GM18909 (cell line): ENCODE measurements around the gene NT5C3B.

ENCODE experiments used
- ATAC-seq: cut with Tn5 transposase; IDR thresholded peaks from one replicate; pipeline ENCODE4 v1.9.1; 2021; ENCODE audit warnings: mild to moderate bottlenecking; ENCODE audit not compliant: unreplicated experiment, poor library complexity

NT5C3B gene

GRCh38 chr17:41812381-41813151 lies 23.5 kb downstream of the NT5C3B start, which contains the start of gene FKBP10:
FKBP10 (plus strand) TSS chr17:41813004; CDS start chr17:41813035, 31 bp downstream.
- no peak for ATAC-seq

GRCh38 chr17:41811549-41812380 lies 24.3 kb downstream of the NT5C3B start, which contains the start of gene P3H4:
P3H4 (minus strand) TSS chr17:41811949; CDS start chr17:41811915, 34 bp downstream.
- peak; percentile 61 for ATAC-seq

GRCh38 chr17:41810659-41811548 lies 25.1 kb downstream of the NT5C3B start:
- no peak for ATAC-seq

- ATAC-seq: no peak
Observed at GRCh38 chr17:41806685-41807445, 29.2 kb downstream of the NT5C3B start.

- ATAC-seq: no peak
Observed at GRCh38 chr17:41803049-41804020, 32.7 kb downstream of the NT5C3B start.

- no peak for ATAC-seq
Observed at GRCh38 chr17:41801374-41802271, 34.4 kb downstream of the NT5C3B start.

GRCh38 chr17:41800601-41801373 lies 35.2 kb downstream of the NT5C3B start:
- ATAC-seq: no peak

GRCh38 chr17:41799366-41799765 lies 36.7 kb downstream of the NT5C3B start:
- no peak for ATAC-seq

- no peak for ATAC-seq
Observed at GRCh38 chr17:41797377-41797776, 38.7 kb downstream of the NT5C3B start.

GRCh38 chr17:41796121-41796895 lies 39.7 kb downstream of the NT5C3B start:
- no peak for ATAC-seq

GRCh38 chr17:41794540-41794975 lies 41.5 kb downstream of the NT5C3B start:
- ATAC-seq: no peak

- ATAC-seq: no peak
Observed at GRCh38 chr17:41793784-41794539, 42.1 kb downstream of the NT5C3B start.

GRCh38 chr17:41792845-41793783 lies 42.9 kb downstream of the NT5C3B start:
- no peak for ATAC-seq

- ATAC-seq: no peak
Observed at GRCh38 chr17:41787021-41787418, 49.0 kb downstream of the NT5C3B start.
